Hindlimb muscle (tissue), 1 donor: Measurements from ENCODE around the gene ANKRD9. TPM values are rescaled to one million over a fixed set of nuclear protein-coding genes. Genes with fewer than 3 reads are reported as not detected.
"Not testable (repeated sequence)": the region's sequence is repeated elsewhere in the genome, so short reads cannot be mapped to it uniquely, and the experiment has no call there.

Source experiments
- DNase-seq: peaks from one replicate; pipeline ENCODE4 v3.0.0-alpha.2; 2013
- polyA plus RNA-seq: library from polyadenylated mRNA; unstranded; fragments of 120-200 nt; gene quantifications from one replicate; pipeline ENCODE4 v1.2.1, GENCODE V29; 2013; ENCODE audit not compliant: insufficient read length

The ANKRD9 gene, protein sequence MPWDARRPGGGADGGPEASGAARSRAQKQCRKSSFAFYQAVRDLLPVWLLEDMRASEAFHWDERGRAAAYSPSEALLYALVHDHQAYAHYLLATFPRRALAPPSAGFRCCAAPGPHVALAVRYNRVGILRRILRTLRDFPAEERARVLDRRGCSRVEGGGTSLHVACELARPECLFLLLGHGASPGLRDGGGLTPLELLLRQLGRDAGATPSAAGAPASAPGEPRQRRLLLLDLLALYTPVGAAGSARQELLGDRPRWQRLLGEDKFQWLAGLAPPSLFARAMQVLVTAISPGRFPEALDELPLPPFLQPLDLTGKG
- 21.9 TPM for polyA plus RNA-seq

DNA sequence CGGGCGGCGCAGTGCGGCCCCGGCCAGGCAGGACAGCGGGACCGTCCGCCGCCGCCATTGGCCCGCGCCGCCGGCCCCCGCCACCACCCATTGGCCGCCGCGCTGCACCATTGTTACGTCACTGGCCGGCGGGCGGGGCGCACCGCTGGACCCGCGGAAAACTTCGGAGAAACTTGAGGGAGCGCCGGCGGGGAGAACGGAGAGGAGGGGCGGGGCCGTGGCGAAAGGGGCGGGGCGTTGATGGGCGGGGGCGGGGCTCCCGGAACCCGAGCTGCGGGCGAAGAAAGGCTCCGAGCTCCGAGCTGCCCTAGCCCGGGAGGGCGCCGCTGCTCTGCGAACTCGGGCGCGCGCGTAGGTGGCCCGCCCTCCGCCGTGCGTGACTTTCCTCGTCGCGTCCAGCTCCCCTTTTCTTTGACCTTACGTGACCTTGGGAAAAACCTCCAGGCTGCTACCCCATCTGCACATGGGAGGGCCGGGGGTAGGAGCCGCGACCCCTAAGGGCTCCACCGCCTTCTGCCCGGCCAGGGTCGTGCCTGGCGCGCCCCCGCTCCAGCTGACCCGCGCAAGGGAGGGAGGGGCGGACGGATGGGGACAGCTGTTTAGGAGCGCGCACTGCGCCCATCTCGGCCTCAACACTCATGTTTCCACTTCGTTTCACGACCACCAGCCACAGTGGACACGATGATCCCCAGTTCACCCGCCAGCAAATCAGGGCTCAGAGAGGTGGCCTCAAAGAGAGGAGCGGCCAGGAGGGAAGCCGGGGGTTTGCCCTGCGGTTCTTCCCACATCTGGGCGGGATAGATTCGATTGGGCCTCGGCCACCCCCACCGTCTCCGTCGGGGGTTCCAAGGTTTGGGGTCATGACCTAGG lies at the start of gene ANKRD9:
ANKRD9 (minus strand) TSS at position 31 of the 870 bp plus-strand sequence. CDS start 1,887 bp downstream, outside the sequence.
- peak; percentile 93 for DNase-seq

DNA sequence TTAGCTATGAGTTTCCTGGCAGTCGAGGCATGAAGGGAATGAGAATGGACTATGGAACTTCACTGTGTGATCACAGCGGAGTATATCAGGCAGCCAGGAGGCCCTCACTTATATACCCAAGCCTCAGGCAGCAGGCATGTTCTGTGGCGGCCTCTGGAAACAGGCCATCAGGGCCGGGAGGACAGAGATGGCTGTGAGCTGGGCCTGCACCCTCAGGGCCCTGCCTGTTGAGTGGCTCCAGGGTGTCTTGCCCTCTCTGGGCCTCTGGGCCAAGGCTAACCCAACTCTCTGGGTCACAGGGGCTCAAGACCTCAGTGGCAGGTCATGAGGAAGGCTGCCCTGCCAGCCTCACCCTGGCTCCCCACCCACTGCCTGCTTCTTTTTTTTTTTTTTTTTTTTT lies 49.0 kb upstream of the ANKRD9 start:
- no peak for DNase-seq

GRCh38 chr14:102557434-102558226 lies 48.1 kb upstream of the ANKRD9 start:
- no peak for DNase-seq

DNA sequence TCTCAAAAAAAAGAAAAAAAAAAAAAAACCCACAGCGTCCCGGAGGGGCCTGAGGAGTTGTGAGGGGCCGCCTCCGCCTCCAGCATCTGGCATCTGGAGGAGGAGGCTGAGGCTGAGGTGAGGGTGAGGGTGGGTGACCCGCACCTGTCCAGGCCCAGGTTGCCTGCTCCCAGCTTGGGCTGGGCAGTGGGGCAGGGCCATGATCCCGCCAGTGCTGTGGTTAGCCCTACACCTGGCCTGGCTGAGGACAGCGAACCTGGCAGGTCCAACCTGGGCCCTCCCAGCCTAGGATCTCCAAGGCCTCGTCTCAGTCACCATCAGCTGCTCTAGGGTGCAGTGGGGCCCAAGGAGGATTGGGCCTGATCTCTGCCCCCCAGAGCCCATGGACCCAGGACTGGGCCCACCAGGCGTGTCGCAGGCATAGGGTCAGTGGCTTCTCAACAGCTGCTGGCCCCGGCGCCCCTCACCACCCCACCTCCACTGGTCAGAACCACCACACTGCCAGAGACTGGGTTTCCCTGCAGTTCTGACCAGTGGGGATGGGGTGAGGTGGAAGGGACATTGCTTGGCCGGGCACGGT lies 46.6 kb upstream of the ANKRD9 start:
- DNase-seq = no peak

DNA sequence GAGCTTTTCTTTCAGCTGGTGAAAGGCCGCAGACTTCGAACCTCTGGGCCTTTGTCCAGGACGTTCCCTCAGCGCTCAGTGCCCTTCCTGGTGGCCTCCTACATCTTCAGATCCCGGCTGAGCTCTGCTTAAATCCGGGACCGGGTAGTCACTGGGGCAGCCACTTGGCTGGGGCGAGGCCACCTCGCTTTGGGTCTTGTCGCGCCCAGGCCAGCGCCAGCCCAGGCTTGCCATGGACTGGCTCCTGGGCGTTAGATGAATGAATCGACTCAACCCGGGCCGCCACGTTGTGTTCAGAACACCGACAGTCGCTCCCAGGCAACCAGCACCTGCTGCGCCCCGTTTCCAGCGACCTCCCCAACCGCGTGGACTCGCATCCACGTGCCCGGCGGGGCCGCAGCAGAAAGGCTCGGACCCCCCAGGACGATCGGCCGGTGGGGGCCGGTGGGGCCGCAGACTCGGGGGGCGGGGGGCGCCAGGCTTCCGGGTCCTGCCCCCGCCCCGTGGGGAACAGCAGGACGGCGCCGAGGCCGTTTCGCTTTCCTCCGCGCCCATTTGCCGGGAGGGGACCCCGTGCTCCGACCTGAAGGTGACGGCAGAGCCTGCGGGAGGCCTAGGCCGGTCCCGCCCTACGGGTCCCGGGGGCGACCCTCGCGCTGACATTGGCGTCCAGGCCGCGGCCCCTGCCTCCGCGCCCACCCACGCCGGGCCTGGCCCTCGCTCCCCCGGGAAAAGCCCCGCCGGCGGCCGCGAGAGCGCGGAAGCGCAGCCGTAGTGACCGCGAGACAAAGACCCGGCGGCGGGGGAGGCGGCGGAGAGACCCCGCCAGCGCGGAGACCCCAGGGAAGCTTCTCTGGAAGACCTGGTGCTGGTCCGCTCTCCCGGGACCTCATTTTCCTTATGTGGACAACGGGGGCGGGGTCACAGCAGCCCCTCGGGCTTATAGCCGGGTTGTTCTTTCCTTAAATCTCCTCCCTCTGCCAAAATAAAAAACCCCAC lies 45.5 kb upstream of the ANKRD9 start:
- DNase-seq = peak; percentile 62

DNA sequence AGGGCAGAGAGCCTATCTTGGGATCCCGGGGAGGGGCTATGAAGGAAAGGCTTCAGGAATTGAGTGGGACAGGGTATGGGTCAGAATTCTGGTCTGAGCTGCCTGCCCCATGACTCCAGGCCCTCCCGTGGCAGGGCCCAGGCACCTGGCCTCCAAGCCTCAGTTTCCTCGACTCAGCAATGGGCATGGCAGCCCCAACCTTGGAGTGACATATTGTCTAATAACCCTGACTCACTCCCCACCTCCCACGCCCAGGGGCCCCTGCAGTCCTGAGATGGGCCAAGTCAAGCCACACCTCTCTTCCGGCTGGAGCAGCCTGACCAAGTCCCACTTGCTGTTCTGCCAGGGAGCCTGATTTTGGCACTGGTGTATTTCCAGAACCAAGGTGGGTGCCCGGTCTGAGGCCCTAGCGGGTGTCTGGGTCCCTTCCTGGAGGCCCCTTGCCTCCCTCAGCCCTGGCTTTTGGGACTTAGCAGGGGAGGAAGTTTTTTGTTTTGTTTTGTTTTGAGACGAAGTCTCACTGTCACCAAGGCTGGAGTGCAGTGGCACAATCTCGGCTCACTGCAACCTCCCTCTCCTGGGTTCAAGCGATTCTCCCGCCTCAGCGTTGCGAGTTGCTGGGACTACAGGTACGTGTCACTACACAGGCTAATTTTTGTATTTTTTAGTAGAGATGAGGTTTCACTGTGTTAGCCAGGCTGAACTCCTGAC lies 42.6 kb upstream of the ANKRD9 start:
- no peak for DNase-seq

- not testable (repeated sequence) for DNase-seq
Measured at GRCh38 chr14:102550927-102551401, 41.4 kb upstream of the ANKRD9 start.

DNA sequence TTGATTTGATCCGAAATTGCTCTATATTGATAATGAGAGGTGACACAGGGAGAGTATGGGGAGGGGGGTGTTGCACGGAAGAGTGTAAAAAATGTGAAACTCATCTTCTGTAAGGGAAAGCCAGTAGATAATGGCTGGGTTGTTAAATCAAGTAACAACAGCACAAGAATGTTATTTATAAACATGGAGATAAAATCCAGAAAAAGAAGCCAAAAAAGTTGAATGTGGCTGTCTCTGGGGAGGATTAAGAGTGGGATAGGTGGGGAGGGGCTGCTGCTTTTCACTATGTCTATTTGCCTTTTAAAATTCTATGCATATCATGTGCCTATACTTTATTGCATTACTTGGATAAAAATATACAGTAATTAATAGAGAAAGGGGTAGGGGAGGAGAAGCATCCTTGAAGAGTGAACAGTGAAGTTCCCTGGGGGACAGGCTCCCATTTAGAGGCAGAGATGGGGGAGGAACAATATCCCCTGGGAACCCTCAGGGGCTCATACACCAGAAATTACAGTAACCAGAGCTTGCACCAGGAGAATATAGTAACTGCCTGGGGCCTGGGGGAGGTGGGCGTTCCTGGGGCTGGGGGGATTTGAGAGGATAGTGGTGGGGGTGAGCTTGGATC lies 39.2 kb upstream of the ANKRD9 start:
- DNase-seq = no peak

GRCh38 chr14:102545461-102546265 lies 36.1 kb upstream of the ANKRD9 start:
- peak; percentile 54 for DNase-seq

DNA sequence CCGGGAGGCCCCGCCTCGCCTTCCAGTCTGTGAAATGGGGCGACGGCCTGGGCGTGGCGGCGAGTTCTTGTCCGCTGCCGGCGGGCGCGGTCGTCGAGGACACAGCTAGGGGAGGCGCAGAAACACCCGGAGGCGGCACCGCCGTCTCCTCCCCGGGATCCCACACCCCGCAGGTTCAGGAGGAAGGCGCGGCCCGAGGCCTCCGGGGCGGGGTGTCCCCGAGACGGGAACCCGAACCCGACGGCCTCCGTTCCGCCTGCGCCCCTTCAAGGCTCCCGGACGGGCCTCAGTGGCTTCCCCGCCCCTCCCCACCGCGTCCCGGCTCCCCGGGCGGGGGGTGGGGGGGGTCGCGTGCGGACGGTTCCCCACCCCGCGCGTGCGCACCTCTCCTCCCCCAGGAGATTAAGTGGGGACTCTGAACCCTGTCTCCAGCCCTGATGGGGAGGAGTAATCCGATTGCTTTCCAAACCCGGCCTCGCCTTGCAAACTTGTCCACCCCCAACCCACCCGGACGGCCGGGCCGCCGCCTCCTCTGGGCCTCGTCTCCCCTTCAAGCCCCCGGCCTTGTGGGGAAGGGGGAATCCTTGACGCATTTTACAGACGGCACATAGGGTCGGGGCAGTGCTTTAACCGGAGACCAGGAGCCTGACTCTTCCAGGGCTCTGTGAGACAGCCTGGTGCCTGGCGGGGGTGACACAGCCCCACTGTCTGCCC lies 35.3 kb upstream of the ANKRD9 start:
- DNase-seq = no peak

DNA sequence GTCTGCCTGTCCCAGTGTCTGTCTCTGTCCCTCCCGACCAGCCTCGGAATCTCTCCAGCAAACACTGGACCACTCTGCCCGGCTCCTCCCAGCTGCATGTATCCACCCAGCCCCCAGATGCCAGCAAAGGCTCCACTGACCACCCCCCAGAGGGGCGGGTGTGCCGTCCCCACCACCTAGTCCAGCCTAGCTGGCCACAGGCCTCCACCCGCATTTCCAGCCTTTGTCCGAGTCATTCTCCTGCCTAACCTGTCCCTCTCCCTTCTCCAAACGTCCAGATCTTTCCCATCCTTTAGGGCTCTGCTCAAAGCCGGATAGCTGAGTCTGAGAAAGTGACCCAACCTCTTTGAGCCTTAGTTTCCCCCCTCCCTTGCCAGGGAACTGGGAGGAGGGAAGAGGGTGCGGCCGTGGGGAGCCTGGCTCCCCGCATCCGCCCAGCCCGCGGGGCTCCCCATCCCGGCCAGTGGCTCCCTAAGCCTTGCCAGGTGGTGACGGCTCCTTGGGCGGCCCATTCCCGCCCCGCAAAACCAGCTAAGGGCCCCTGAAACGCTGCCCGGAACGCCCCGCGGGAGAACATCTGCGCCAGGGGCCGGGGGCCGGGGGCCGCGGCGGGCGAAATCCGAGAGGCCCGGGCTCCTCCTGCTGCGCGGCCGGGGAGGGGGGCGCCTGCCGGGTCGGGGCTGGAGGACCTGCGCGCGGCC lies 34.6 kb upstream of the ANKRD9 start:
- peak; percentile 75 for DNase-seq

GRCh38 chr14:102541771-102542170 lies 32.2 kb upstream of the ANKRD9 start:
- DNase-seq = no peak

DNA sequence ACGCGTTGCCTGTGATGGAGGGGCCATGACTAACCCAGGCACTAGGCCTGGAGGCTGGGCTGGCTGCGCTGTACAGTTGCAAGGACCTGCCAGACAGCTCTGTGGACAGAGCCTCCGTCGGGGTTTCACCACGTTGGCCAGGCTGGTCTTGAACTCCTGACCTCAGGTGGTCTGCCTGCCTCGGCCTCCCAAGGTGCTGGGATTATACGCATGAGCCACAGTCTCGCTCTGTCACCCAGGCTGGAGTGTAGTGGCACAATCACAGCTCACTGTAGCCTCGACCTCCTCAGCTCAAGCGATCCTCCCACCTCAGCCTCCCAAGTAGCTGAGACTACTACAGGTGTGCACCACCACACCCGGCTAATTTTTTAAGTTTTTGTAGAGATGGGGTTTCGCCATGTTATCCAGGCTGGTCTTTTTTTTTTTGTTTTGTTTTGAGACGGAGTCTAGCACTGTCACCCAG lies 31.5 kb upstream of the ANKRD9 start:
- not testable (repeated sequence) for DNase-seq

GRCh38 chr14:102540315-102541028 lies 30.9 kb upstream of the ANKRD9 start:
- peak; percentile 74 for DNase-seq

- no peak for DNase-seq
Measured at GRCh38 chr14:102539544-102540314, 30.2 kb upstream of the ANKRD9 start.
